Endothelial cell of umbilical vein (primary cell): ENCODE data around the gene IL20. TPM values are rescaled to one million over a fixed set of nuclear protein-coding genes. Genes with fewer than 3 reads are reported as not detected.

ENCODE experiments used
- BruUV-seq: library from RNA; stranded (reverse); fragments of 400-500 nt; replicated peaks from 2 replicates; lab custom pipeline; 2021; lab: Mats Ljungman, UMichigan
- CTCF ChIA-PET: fragments of 300-600, 350-600 bp; sonication (Branson Sonifier 250); formaldehyde crosslinking; loops from one replicate; lab custom pipeline; 2021; ENCODE audit warnings: antibody characterized with exemption, inconsistent platforms; lab: Charles Lee
- POLR2A ChIA-PET: fragments of 300-600, 350-600 bp; sonication (Branson Sonifier 250); formaldehyde crosslinking; loops from one replicate; lab custom pipeline; 2021; ENCODE audit warnings: antibody characterized with exemption, inconsistent platforms; lab: Charles Lee
- DNase-seq: peaks from one replicate; pipeline ENCODE4 v3.0.0-alpha.2; 2011; ENCODE audit warnings: low read depth, low spot score
- FAIRE-seq: peaks from 2 replicates; lab custom pipeline; 2011; peaks lifted over from hg19 to GRCh38; lab: Jason Lieb, UNC
- H2AFZ ChIP-seq: 2 replicates; pipeline ENCODE4 v1.6.0; 2012; ENCODE audit warnings: low read depth, low read length, control low read depth, inconsistent platforms
- H3K27ac ChIP-seq: 2 replicates; pipeline ENCODE4 v1.5.1; 2011; ENCODE audit warnings: low read depth, mild to moderate bottlenecking, control low read depth, low read length, moderate library complexity; ENCODE audit not compliant: insufficient read depth
- H3K27me3 ChIP-seq, 2 experiments: 2 replicates each; pipeline versions ENCODE4 v1.6.0 to v1.6.1; 2011; ENCODE audit warnings: low read length in 2 of 2, mixed read lengths in 1 of 2; ENCODE audit not compliant: control insufficient read depth in 2 of 2, insufficient read depth in 2 of 2
- H3K36me3 ChIP-seq, 2 experiments: 2 replicates in 1 of 2; 3 replicates in 1 of 2; pipeline ENCODE4 v1.5.1; 2011; ENCODE audit warnings: low read length in 2 of 2, mild to moderate bottlenecking in 1 of 2, moderate library complexity in 1 of 2; ENCODE audit not compliant: control insufficient read depth in 2 of 2, insufficient read depth in 2 of 2; ENCODE audit errors: extremely low read depth in 1 of 2
- H3K4me1 ChIP-seq: 3 replicates; pipeline ENCODE4 v1.5.1; 2011; ENCODE audit warnings: mild to moderate bottlenecking, low read length; ENCODE audit not compliant: control insufficient read depth, insufficient read depth; ENCODE audit errors: extremely low read depth
- H3K4me2 ChIP-seq: 2 replicates; pipeline ENCODE4 v1.6.1; 2011; ENCODE audit warnings: low read length, control low read depth, mixed read lengths; ENCODE audit not compliant: insufficient read depth
- H3K4me3 ChIP-seq, 3 experiments: fragments of 200-600 bp in 1 of 3; sonication (generic), shearing (Covaris generic) in 1 of 3; replicated peaks in 1 of 3; 2 replicates each; pipeline ENCODE4 v1.5.1; 2011 to 2016; ENCODE audit warnings: control low read depth in 3 of 3, low read length in 3 of 3, mild to moderate bottlenecking in 2 of 3, inconsistent platforms in 1 of 3, low read depth in 1 of 3, moderate library complexity in 1 of 3; ENCODE audit not compliant: insufficient read depth in 1 of 3
- H3K79me2 ChIP-seq: 2 replicates; pipeline ENCODE4 v1.6.0; 2012; ENCODE audit warnings: low read length, inconsistent platforms; ENCODE audit not compliant: control insufficient read depth, insufficient read depth
- H3K9ac ChIP-seq: replicated peaks from 2 replicates; pipeline ENCODE3; 2011; ENCODE audit warnings: low read length, control low read depth; ENCODE audit not compliant: insufficient read depth; ENCODE audit errors: extremely low read depth
- H3K9me1 ChIP-seq: replicated peaks from 3 replicates; pipeline ENCODE4 v1.6.0; 2011; ENCODE audit warnings: mild to moderate bottlenecking, low read length; ENCODE audit not compliant: control insufficient read depth, insufficient read depth; ENCODE audit errors: extremely low read depth
- H3K9me3 ChIP-seq: replicated peaks from 2 replicates; pipeline ENCODE4 v1.5.1; 2012; ENCODE audit warnings: low read length, inconsistent platforms; ENCODE audit not compliant: control insufficient read depth, insufficient read depth
- H4K20me1 ChIP-seq: replicated peaks from 2 replicates; pipeline ENCODE3; 2011; ENCODE audit warnings: mild to moderate bottlenecking, low read length; ENCODE audit not compliant: control insufficient read depth, insufficient read depth; ENCODE audit errors: extremely low read depth
- CTCF ChIP-seq, 2 donors: IDR thresholded peaks; 1 replicate in 1 of 2; 2 replicates in 1 of 2; pipeline ENCODE4 v1.5.1; 2011; ENCODE audit warnings: low read length in 2 of 2, mild to moderate bottlenecking in 2 of 2, moderate library complexity in 2 of 2, control low read depth in 1 of 2, inconsistent platforms in 1 of 2, low read depth in 1 of 2; ENCODE audit not compliant: insufficient read depth in 1 of 2; ENCODE audit errors: extremely low read depth in 1 of 2
- EZH2 ChIP-seq: IDR thresholded peaks from 2 replicates; pipeline ENCODE4 v1.6.1; 2012; ENCODE audit warnings: borderline replicate concordance, low read depth, mild to moderate bottlenecking, moderate library complexity, low read length, inconsistent platforms; ENCODE audit not compliant: severe bottlenecking
- FOS ChIP-seq: IDR thresholded peaks from 2 replicates; pipeline ENCODE4 v1.6.1; 2011; ENCODE audit warnings: mild to moderate bottlenecking, low read length, moderate library complexity, borderline replicate concordance; ENCODE audit not compliant: insufficient read depth
- GATA2 ChIP-seq: IDR thresholded peaks from 2 replicates; pipeline ENCODE4 v1.7.0; 2011; ENCODE audit warnings: low read depth, mild to moderate bottlenecking, moderate library complexity, mixed read lengths, low read length; ENCODE audit not compliant: insufficient read length, insufficient read depth
- JUN ChIP-seq: IDR thresholded peaks from 2 replicates; pipeline ENCODE4 v1.6.1; 2011; ENCODE audit warnings: borderline replicate concordance, low read depth; ENCODE audit not compliant: insufficient read length, insufficient read depth
- MAX ChIP-seq: IDR thresholded peaks from 2 replicates; pipeline ENCODE4 v1.6.1; 2011; ENCODE audit not compliant: insufficient read depth, insufficient read length
- MYC ChIP-seq: IDR thresholded peaks from one replicate; pipeline ENCODE4 v1.6.1; 2011; ENCODE audit warnings: mild to moderate bottlenecking, low read depth, low read length
- POLR2A ChIP-seq: IDR thresholded peaks from 2 replicates; pipeline ENCODE4 v1.6.1; 2012; ENCODE audit warnings: low read depth, mild to moderate bottlenecking, control low read depth, low read length
- POLR2AphosphoS5 ChIP-seq: IDR thresholded peaks from 2 replicates; pipeline ENCODE4 v1.6.1; 2012; ENCODE audit warnings: low read depth, mild to moderate bottlenecking, control low read depth, low read length, moderate library complexity; ENCODE audit not compliant: insufficient read depth
- dilution Hi-C: fragments of 300-500 bp; cut with MboI; formaldehyde crosslinking; loops from one replicate; pipeline ENCODE4 v1.15.0; 2019; ENCODE audit warnings: low sequenced_read_pairs; ENCODE audit not compliant: extremely low pct_ligation_motif_present
- intact Hi-C: fragments of 100-400 bp; cut with micrococcal nuclease; formaldehyde crosslinking; loops from one replicate; pipeline ENCODE4 v1.10.0; 2022
- polyA plus RNA-seq, 4 experiments: library from polyadenylated mRNA; depleted of rRNA in 3 of 4; stranded (reverse) in 3 of 4; unstranded in 1 of 4; fragments of >200 nt; gene quantifications; 2 replicates each; pipeline versions ENCODE4 v1.2.1 to v1.2.3, GENCODE V29; 2011 to 2012; ENCODE audit warnings: missing spikeins in 1 of 4
- total RNA-seq: library from RNA; stranded (reverse); gene quantifications from 2 replicates; pipeline ENCODE4 v1.2.3, GENCODE V29; 2021

The IL20 gene
- total and polyA plus RNA-seq, 2 donors (not counting 3 experiments of a cell fraction or from before 2014, with no cell fraction given), result not detected

GRCh38 chr1:206893380-206893779 lies 28.0 kb downstream of the IL20 start:
- peaks cover 0 to 5% of the 10 kb centered on the region in 2 experiments for H3K27me3 ChIP-seq
- CTCF ChIA-PET, result interaction anchor here (0.8 kb wide), 1 partner anchor 19 kb away, joined by 3 read pairs; no protein-coding TSS in a partner anchor
- H3K4me2 ChIP-seq, result no peak overlapping the region
- H3K9me1 ChIP-seq, result no peaks in the 10 kb centered on the region
- intact Hi-C loops, result no loop called here
- no peak for FAIRE-seq
- no peak overlapping the region for H3K27ac ChIP-seq
- POLR2A ChIA-PET, result no interaction called here
- H3K4me3 ChIP-seq, result no peak overlapping the region
- no peaks in the 10 kb centered on the region for H3K79me2 ChIP-seq
- dilution Hi-C loops, result no loop called here
- BruUV-seq, result no TSS peak
- H3K9me3 ChIP-seq, result no peaks in the 10 kb centered on the region
- no peak for TF ChIP-seq JUN
- TF ChIP-seq CTCF (IDR thresholded peaks at IDR 0.05; ENCODE audit: extremely low read depth in 1 of 2, insufficient read depth in 1 of 2, low read depth in 1 of 2, low read length in 2 of 2), result no peak
- no peak for TF ChIP-seq GATA2
- no peak for TF ChIP-seq EZH2
- TF ChIP-seq POLR2A, result no peak
- no peak for TF ChIP-seq POLR2AphosphoS5
- no peak for TF ChIP-seq MAX
- TF ChIP-seq FOS, result no peak
- no peak for TF ChIP-seq MYC
- no peak for DNase-seq
- H3K36me3 ChIP-seq, result no peaks in the 10 kb centered on the region
- no peak overlapping the region for H3K9ac ChIP-seq
- no peaks in the 10 kb centered on the region for H4K20me1 ChIP-seq
- no peak overlapping the region for H2AFZ ChIP-seq
- H3K4me1 ChIP-seq, result no peaks in the 10 kb centered on the region
